Calu3 (cell line): Measurements from ENCODE around the gene FYB2. TPM values are rescaled to one million over a fixed set of nuclear protein-coding genes. Genes with fewer than 3 reads are reported as not detected.

Source experiments
- BruUV-seq: library from RNA; stranded (reverse); fragments of 400-500 nt; replicated peaks from 2 replicates; lab custom pipeline; 2021; lab: Mats Ljungman, UMichigan
- CTCF ChIA-PET: fragments of 300-600 bp; sonication (Branson Sonifier 250); formaldehyde crosslinking; loops from one replicate; lab custom pipeline; 2022; ENCODE audit warnings: antibody characterized with exemption; lab: Charles Lee
- DNase-seq: peaks from one replicate; pipeline ENCODE4 v3.0.0; 2022
- H3K27ac Mint-ChIP-seq: one replicate; pipeline ENCODE4 v1.8.0; 2022; ENCODE audit warnings: mixed read lengths; ENCODE audit not compliant: unreplicated experiment
- H3K27me3 Mint-ChIP-seq: one replicate; pipeline ENCODE4 v1.8.0; 2022; ENCODE audit warnings: mixed read lengths; ENCODE audit not compliant: unreplicated experiment
- H3K36me3 Mint-ChIP-seq: one replicate; pipeline ENCODE4 v1.8.0; 2022; ENCODE audit warnings: mild to moderate bottlenecking, moderate library complexity, mixed read lengths; ENCODE audit not compliant: insufficient read depth, unreplicated experiment
- H3K4me1 Mint-ChIP-seq: one replicate; pipeline ENCODE4 v1.8.0; 2022; ENCODE audit warnings: mild to moderate bottlenecking, low read depth, mixed read lengths; ENCODE audit not compliant: unreplicated experiment
- H3K4me3 Mint-ChIP-seq: one replicate; pipeline ENCODE4 v1.8.0; 2022; ENCODE audit warnings: mild to moderate bottlenecking, low read depth, moderate library complexity, mixed read lengths; ENCODE audit not compliant: unreplicated experiment
- H3K9me3 Mint-ChIP-seq: one replicate; pipeline ENCODE4 v1.8.0; 2022; ENCODE audit warnings: low read depth, mixed read lengths; ENCODE audit not compliant: unreplicated experiment
- intact Hi-C: fragments of 100-400 bp; cut with micrococcal nuclease; formaldehyde crosslinking; loops from one replicate; pipeline ENCODE4 v1.10.0; 2022; ENCODE audit not compliant: unreplicated experiment
- total RNA-seq: library from RNA; stranded (reverse); gene quantifications from 2 replicates; pipeline ENCODE4 v1.2.3, GENCODE V29; 2022
- TF ChIP-seq, protein P1 (sequence below): fragments of 200-600 bp; IDR thresholded peaks from one replicate; pipeline ENCODE4 v1.8.0; 2022; ENCODE audit warnings: antibody characterized with exemption; ENCODE audit not compliant: unreplicated experiment

FYB2 gene
- total RNA-seq, 1 experiment from 2014 or later: not detected

DNA sequence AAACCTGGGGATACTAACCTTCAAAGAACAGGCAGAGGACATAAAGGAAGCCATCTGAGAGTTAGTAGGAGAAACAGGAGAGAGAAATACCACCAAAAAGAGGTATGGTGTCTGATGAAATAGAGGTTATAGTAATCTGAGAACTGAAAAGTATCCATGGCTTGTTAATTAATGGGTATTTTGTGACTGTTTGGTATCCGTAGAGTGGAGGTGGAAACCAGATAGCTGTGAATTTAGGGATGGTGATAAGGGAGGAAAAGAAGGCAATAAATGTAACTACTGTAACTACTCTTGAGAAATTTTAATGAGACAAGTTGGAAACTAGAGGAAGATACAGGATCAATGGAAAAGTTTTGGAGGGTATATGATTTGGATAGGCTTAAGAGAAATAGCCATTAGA, 146.6 kb downstream of the FYB2 start:
- TF ChIP-seq, protein P1, sequence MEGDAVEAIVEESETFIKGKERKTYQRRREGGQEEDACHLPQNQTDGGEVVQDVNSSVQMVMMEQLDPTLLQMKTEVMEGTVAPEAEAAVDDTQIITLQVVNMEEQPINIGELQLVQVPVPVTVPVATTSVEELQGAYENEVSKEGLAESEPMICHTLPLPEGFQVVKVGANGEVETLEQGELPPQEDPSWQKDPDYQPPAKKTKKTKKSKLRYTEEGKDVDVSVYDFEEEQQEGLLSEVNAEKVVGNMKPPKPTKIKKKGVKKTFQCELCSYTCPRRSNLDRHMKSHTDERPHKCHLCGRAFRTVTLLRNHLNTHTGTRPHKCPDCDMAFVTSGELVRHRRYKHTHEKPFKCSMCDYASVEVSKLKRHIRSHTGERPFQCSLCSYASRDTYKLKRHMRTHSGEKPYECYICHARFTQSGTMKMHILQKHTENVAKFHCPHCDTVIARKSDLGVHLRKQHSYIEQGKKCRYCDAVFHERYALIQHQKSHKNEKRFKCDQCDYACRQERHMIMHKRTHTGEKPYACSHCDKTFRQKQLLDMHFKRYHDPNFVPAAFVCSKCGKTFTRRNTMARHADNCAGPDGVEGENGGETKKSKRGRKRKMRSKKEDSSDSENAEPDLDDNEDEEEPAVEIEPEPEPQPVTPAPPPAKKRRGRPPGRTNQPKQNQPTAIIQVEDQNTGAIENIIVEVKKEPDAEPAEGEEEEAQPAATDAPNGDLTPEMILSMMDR: no peak
- Mint-ChIP-seq H3K27ac (no peak overlapping the region), H3K9me3 (no peaks in the 10 kb centered on the region), H3K4me1 (peaks cover 8% of the 10 kb centered on the region), H3K27me3 (no peaks in the 10 kb centered on the region), H3K36me3 (no peaks in the 10 kb centered on the region), H3K4me3 (no peak overlapping the region)
- no peak for DNase-seq
- no TSS peak for BruUV-seq
- CTCF ChIA-PET: no interaction called here
- intact Hi-C loops: no loop called here

DNA sequence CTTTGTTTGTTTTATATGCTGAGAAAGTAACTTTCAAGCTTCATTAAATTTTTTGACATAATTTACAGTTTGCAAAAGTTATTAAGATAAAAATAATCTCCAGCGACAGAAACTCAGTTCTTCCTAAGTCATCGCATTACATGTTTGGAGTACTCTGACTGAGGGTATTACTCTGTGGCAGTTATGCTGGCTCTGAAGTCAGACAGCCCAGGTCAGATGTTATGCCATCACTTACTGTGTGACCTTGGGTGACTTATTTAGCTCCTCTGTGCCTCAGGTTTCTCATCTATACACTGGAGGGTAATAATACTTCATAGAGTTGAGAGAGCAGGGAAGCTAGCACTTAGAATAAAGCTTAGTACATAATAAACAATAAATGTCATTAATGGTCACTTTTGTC, 147.7 kb downstream of the FYB2 start:
- Mint-ChIP-seq H3K27ac (no peak overlapping the region), H3K4me1 (peaks cover 8% of the 10 kb centered on the region), H3K9me3 (no peaks in the 10 kb centered on the region), H3K27me3 (no peaks in the 10 kb centered on the region), H3K36me3 (no peaks in the 10 kb centered on the region), H3K4me3 (no peak overlapping the region)
- intact Hi-C loops: no loop called here
- no peak for DNase-seq
- BruUV-seq: no TSS peak
- CTCF ChIA-PET: no interaction called here
- TF ChIP-seq, protein P1: no peak

DNA sequence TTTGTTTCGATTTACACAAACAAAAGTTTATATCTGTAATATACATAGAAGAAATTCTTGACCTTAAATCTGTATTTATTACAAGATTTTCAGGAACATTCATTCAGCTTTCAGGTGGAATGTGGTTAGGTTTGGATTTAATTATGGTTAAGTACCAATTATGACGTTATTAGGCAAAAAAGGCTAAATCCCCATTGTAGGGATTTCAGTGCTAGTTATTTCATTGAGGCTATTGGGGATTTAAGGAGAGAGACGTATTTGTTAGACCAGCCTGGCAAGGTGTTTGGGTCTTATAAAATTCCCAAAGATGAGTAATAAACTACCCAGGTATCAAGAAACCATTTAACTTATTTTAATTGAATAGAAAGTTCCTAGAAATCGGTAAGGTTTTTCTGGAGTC, 148.1 kb downstream of the FYB2 start:
- Mint-ChIP-seq H3K27me3 (no peaks in the 10 kb centered on the region), H3K27ac (no peak overlapping the region), H3K36me3 (no peaks in the 10 kb centered on the region), H3K9me3 (no peaks in the 10 kb centered on the region), H3K4me1 (peaks cover 8% of the 10 kb centered on the region), H3K4me3 (no peak overlapping the region)
- CTCF ChIA-PET: interaction anchor here (0.5 kb wide), 1 partner anchor 19 kb away, joined by 3 read pairs; no protein-coding TSS in a partner anchor
- intact Hi-C loops: no loop called here
- no TSS peak for BruUV-seq
- TF ChIP-seq, protein P1: no peak
- DNase-seq: no peak

DNA sequence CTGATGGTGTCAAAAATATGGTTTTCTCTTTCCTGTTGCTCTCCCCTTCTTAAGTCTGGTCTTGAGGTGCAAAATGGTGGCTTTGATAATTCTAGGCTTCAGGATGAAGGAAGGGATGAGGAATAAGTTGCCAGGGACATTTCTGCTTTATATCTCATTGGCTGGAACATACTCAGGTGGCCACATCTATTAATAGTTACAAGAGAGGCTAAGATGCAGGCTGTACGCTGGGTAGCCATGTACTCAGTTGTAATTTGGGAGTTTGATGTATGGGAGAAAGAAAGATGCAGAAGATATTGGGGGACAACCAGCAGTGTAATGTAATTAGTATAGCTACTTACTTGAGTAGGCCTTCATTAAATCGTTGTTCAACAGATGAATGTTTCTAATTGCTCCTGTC, 148.9 kb downstream of the FYB2 start:
- Mint-ChIP-seq H3K4me3 (no peak overlapping the region), H3K9me3 (no peaks in the 10 kb centered on the region), H3K36me3 (no peaks in the 10 kb centered on the region), H3K4me1 (peaks cover 8% of the 10 kb centered on the region), H3K27ac (no peak overlapping the region), H3K27me3 (no peaks in the 10 kb centered on the region)
- CTCF ChIA-PET: interaction anchor here (0.5 kb wide), 1 partner anchor 20 kb away, joined by 3 read pairs; no protein-coding TSS in a partner anchor
- intact Hi-C loops: no loop called here
- TF ChIP-seq, protein P1: no peak
- no peak for DNase-seq
- BruUV-seq: no TSS peak

Other genes with a start within 250 kb of the FYB2 start
- gene PLPP3, start 239.8 kb downstream of the FYB2 start, total RNA-seq: 17.4 and 18.9 TPM in 2 replicates
- 6.5 and 9.7 TPM in 2 replicates for gene PRKAA2, start 174.1 kb downstream of the FYB2 start, total RNA-seq
- not detected in 2 replicates for gene C8A, start 35.4 kb upstream of the FYB2 start, total RNA-seq
- not detected in 2 replicates for gene C8B, start 146.6 kb upstream of the FYB2 start, total RNA-seq